ENCODE results near the gene GASK1B. TPM values are rescaled to one million over a fixed set of nuclear protein-coding genes. Genes with fewer than 3 reads are reported as not detected.
A peak's percentile ranks its signal among the peaks of the same experiment; 100 is the strongest.

GASK1B gene
- total RNA-seq, 1 experiment from 2014 or later = 1.1 TPM

DNA sequence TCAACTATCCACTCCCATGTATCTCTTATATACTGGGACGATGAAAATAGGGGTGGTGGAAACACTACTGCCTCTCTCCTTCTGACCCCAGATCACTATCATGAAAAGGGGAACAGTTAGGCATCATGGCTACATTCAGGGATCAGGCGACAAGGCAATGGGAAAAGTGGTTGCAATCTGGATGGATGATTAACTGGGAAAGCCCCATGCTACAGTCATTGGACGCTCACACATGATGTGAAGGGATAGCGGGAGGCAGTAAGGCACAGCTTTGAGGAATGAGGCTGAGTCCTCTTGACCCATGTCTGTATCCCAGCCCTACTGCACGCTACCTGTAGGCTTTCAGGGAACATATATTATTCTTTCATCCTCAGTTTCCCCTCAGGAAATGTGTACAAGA is 10.2 kb downstream of the GASK1B start:
- intact Hi-C loops (cut with micrococcal nuclease; ENCODE audit: unreplicated experiment) = no loop called here
- H3K9me3 ChIP-seq (ENCODE audit: control insufficient read depth, insufficient read depth, low read depth, low read length) = no peaks in the 10 kb centered on the region
- TF ChIP-seq, protein P1, sequence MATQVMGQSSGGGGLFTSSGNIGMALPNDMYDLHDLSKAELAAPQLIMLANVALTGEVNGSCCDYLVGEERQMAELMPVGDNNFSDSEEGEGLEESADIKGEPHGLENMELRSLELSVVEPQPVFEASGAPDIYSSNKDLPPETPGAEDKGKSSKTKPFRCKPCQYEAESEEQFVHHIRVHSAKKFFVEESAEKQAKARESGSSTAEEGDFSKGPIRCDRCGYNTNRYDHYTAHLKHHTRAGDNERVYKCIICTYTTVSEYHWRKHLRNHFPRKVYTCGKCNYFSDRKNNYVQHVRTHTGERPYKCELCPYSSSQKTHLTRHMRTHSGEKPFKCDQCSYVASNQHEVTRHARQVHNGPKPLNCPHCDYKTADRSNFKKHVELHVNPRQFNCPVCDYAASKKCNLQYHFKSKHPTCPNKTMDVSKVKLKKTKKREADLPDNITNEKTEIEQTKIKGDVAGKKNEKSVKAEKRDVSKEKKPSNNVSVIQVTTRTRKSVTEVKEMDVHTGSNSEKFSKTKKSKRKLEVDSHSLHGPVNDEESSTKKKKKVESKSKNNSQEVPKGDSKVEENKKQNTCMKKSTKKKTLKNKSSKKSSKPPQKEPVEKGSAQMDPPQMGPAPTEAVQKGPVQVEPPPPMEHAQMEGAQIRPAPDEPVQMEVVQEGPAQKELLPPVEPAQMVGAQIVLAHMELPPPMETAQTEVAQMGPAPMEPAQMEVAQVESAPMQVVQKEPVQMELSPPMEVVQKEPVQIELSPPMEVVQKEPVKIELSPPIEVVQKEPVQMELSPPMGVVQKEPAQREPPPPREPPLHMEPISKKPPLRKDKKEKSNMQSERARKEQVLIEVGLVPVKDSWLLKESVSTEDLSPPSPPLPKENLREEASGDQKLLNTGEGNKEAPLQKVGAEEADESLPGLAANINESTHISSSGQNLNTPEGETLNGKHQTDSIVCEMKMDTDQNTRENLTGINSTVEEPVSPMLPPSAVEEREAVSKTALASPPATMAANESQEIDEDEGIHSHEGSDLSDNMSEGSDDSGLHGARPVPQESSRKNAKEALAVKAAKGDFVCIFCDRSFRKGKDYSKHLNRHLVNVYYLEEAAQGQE (IDR thresholded peaks at IDR 0.05; ENCODE audit: insufficient read depth in 1 of 2, low read depth in 2 of 2, low read length in 1 of 2) = no peak
- TF ChIP-seq, protein P2, sequence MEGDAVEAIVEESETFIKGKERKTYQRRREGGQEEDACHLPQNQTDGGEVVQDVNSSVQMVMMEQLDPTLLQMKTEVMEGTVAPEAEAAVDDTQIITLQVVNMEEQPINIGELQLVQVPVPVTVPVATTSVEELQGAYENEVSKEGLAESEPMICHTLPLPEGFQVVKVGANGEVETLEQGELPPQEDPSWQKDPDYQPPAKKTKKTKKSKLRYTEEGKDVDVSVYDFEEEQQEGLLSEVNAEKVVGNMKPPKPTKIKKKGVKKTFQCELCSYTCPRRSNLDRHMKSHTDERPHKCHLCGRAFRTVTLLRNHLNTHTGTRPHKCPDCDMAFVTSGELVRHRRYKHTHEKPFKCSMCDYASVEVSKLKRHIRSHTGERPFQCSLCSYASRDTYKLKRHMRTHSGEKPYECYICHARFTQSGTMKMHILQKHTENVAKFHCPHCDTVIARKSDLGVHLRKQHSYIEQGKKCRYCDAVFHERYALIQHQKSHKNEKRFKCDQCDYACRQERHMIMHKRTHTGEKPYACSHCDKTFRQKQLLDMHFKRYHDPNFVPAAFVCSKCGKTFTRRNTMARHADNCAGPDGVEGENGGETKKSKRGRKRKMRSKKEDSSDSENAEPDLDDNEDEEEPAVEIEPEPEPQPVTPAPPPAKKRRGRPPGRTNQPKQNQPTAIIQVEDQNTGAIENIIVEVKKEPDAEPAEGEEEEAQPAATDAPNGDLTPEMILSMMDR (IDR thresholded peaks at IDR 0.05) = no peak
- no peak for TF ChIP-seq TCF7L2 (IDR thresholded peaks at IDR 0.05; ENCODE audit: low read depth, low read length)
- no peak for TF ChIP-seq SIN3A (IDR thresholded peaks at IDR 0.05; ENCODE audit: borderline replicate concordance, insufficient read depth, low read depth, low read length)
- DNase-seq (ENCODE audit: low read depth, low spot score) (no peak), ATAC-seq (no peak)
- POLR2A ChIA-PET = no interaction called here
- H3K27ac ChIP-seq (ENCODE audit: low read length) = no peak overlapping the region
- no peaks in the 10 kb centered on the region for H3K4me1 ChIP-seq (ENCODE audit: control insufficient read depth, insufficient read depth, low read length)
- no peaks in the 10 kb centered on the region for H3K27me3 ChIP-seq (ENCODE audit: control insufficient read depth, insufficient read depth, low read length)
- in situ Hi-C loops (cut with HindIII; ENCODE audit: low pct_unique_long_range_greater_than_20kb, low sequenced_read_pairs) = no loop called here
- H3K4me3 ChIP-seq (ENCODE audit: low read depth in 2 of 2, low read length in 2 of 2) = no peak overlapping the region
- H3K36me3 ChIP-seq (ENCODE audit: control insufficient read depth, insufficient read depth, low read length) = no peaks in the 10 kb centered on the region
- CTCF ChIA-PET = no interaction called here
- BruUV-seq (replicated peaks) = no TSS peak

DNA sequence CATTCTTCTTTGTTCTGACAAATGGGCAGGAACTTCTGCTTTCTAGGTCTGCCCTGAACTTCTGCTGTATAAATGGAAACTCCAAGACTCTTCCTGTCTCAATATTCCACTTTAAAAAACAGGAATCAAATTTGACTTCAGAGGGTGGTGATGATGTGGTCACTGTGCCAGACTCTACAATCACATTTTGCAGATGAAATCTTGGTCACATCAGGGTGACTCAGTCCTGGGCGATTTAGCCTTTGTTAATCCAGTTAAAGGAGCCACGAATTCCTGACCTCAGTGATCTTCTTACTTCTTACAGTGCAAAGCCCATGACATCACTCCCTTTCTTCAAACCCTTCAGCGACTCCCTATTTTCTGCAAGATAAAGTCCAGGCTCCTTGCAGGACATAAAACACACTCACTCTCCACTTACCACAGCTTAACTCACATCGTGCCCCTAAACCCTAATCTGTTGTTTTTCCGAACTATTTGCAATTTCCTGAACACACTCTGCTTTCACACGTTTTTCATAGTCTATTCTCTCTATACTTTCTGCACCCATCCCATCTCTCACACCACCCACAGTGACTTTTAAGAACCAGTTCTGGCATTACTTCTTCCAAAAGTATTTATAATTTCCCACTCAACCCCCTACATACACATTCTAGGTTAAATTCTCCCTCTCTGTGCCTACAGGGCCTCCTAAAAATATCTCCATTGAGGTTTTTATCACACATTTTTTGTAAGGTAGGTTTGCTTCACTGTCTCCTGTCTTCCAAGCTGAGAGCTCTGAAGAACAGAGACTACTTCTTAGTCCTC is 11.1 kb downstream of the GASK1B start:
- Histone ChIP-seq H3K4me1 (ENCODE audit: control insufficient read depth, insufficient read depth, low read length) (no peaks in the 10 kb centered on the region), H3K9me3 (ENCODE audit: control insufficient read depth, insufficient read depth, low read depth, low read length) (no peaks in the 10 kb centered on the region), H3K4me3 (ENCODE audit: low read depth in 2 of 2, low read length in 2 of 2) (no peak overlapping the region), H3K27me3 (ENCODE audit: control insufficient read depth, insufficient read depth, low read length) (no peaks in the 10 kb centered on the region), H3K36me3 (ENCODE audit: control insufficient read depth, insufficient read depth, low read length) (no peaks in the 10 kb centered on the region), H3K27ac (ENCODE audit: low read length) (no peak overlapping the region)
- TF ChIP-seq, protein P1 (IDR thresholded peaks at IDR 0.05; ENCODE audit: insufficient read depth in 1 of 2, low read depth in 2 of 2, low read length in 1 of 2) = no peak
- TF ChIP-seq SIN3A (IDR thresholded peaks at IDR 0.05; ENCODE audit: borderline replicate concordance, insufficient read depth, low read depth, low read length) (no peak), TCF7L2 (IDR thresholded peaks at IDR 0.05; ENCODE audit: low read depth, low read length) (no peak), POLR2AphosphoS5 (IDR thresholded peaks at IDR 0.05; ENCODE audit: low read depth, low read length) (no peak)
- TF ChIP-seq, protein P2 (IDR thresholded peaks at IDR 0.05) = no peak
- no peak for DNase-seq (ENCODE audit: low read depth, low spot score)
- in situ Hi-C loops (cut with HindIII; ENCODE audit: low pct_unique_long_range_greater_than_20kb, low sequenced_read_pairs) (no loop called here), intact Hi-C loops (cut with micrococcal nuclease; ENCODE audit: unreplicated experiment) (no loop called here)
- ChIA-PET POLR2A (no interaction called here), CTCF (no interaction called here)
- no TSS peak for BruUV-seq (replicated peaks)
- peak; percentile 68; the same call in 1 of the 2 replicates for ATAC-seq
